Activated CD4-positive, CD25-positive, alpha-beta regulatory T cell (primary cell): ENCODE data around the gene TENT4B.
"Not testable (repeated sequence)": the region's sequence is repeated elsewhere in the genome, so short reads cannot be mapped to it uniquely, and the experiment has no call there.

Experiments used
- DNase-seq, 4 experiments: peaks; one replicate each; lab custom pipeline; 2025; lab: John Stamatoyannopoulos, UW

The TENT4B gene

DNA sequence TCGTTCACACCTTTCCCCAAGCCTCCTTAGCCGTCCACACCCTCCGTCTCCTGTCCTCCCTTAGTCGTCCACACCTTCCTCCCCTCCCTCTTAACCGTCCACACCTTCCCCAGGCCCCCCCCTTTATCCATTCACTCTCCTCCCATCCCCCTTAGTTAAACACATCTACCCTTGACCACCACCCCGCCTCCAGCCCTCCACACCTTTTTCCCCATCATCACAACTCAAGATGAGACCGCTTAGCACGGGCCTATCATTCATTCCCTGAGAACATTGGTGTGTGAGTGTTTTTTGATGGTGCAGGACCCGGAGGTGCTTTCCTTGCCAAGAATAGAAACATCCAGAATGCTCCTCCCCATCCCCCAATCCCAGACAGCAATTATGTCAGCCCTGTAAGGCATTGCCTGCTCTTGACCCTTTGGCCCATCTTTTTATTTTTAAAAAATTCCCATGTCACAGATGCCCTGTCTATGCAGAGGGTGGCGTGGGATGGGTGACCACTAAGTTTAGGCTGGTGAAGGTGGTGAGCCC lies 1.4 kb downstream of the TENT4B start:
- no peak for DNase-seq

DNA sequence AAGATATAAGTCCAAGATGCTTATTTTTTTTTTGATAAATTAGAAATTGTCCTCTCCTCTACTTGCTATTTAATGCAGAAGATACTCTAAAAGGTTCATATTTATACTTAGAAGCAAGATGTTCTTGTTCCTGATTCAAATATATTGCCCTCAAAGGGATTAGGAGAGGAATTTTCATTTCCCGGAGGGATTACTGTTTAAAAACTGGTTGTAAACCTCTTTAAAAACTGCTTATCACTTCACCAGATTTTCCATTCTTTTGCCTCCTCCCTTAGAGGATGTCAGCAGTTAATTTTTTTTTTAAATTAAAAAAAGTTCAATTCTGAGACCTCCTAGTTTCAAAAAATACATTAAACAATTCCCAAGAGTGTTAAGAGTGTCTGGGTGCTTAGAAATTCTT lies 2.8 kb downstream of the TENT4B start:
- no peak for DNase-seq

DNA sequence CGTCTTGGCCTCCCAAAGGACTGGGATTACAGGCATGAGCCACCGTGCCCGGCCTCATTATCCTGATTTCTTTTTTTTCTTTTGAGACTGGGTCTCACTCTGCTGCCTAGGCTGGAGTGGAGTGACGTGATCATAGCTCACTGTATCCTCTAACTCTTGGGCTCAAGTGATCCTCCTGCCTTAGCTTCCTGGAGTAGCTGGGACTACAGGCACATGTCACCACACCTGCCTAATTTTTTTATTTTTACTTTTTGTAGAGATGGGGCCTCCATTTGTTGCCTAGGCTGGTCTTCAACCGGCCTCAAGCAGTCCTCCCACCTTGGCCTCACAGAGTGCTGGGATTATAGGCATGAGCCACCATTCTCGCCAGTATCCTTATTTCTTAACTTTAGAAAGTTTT lies 3.5 kb downstream of the TENT4B start:
- no peak for DNase-seq

DNA sequence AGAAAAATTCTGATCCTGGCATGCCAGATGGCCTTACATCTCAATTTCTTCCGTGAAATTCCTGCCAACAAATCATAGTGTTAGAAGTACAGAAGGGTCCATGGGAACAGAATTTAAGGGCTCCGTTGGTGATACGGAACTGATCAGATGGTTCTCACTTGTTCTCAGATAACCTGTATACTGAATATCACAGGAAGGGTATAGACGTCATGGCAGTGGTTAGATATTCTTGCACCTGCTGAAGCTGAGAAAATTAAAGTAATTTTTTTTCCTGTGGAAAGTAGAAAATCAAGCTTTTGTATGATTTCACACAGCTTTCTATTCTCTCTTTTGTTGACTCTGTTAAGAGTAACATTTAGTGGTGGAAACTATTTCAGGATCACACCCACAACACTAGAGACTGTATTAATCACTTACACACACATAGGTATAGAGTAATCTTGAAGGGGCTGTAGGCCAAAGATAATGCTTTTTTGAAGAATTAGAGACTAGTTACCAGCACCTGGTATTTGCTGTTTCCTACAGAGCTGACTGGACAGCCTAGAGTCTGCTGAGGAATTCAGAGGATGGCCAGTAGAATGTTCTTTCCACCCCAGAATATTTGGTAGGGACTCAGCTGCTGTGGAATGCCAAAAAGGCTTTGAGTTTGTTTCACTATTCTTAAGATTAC lies 7.5 kb downstream of the TENT4B start:
- no peak for DNase-seq

DNA sequence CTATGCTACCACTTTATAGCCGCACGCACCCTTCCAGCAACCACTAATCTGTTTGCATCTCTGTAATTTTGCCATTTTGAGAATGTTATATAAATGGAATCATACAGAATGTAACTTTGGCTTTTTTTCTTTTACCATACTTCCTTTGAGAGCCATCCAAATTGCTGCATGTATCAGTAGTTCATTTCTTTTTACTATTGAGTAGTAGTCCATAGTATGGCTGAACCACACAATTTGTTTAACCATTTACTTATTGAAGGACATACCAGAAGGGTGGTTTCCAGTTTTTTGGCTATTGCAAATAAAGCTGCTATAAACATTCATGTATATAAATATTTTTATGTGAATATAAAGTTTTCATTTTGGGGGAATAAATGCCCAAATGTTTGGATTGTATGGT lies 8.8 kb downstream of the TENT4B start:
- DNase-seq = no peak

DNA sequence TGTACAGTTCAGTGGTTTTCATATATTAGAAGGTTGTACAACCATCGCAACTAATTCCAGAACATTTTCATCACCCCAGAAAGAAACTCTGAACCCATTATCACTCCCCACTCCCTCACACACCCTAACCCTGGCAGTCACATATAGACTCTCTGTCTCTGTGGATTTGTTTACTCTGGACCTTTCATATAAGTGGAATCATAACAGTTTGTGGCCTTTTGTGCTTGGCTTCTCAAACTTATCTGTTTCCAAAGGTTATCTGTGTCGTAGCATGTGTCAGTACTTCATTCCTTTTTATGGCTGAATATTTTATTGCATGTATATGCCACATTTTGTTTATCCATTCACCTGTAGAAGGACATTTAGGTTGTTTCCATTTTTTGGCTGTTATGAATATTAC lies 12.4 kb downstream of the TENT4B start:
- DNase-seq = no peak

DNA sequence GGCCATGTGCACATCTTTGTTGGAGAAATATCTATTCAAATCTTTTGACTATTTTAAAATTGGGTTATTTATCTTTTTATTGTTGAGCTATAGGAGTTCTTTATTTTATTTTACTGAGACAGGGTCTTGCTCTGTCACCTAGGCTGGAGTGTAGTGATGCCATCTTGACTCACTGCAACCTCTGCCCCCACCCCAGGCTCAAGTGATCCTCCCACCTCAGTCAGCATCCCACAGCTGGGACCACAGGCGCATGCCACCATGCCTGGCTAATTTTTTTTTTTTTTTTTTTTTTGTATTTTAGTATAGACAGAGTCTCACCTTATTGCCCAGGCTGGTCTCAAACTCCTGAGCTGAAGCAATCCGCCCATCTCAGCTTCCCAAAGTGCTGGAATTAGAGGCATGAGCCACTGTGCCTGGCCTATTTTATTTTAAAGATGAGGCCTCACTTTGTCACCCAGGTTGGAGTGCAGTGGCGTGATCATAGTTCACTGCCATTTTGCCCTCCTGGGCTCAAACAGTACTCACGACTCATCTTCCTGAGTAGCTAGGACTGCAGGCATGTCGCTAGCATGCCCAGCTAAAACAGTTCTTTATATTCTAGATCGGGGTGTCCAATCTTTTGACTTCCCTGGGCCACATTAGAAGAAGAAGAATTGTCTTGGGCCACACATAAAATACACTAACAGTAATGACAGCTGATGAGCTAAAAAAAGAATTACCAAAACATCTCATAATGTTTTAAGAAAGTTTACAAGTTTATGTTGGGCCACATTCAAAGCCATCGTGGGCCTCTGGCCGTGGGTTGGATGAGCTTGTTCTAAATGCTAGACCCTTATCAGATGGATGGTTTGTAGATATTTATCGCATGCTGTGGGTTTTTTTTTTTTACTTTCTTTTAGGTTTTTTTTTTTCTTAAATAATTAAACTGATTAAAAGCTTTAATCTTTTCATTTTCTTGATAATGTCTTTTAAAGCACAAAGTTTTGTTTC lies 13.7 kb downstream of the TENT4B start:
- no peak for DNase-seq

DNA sequence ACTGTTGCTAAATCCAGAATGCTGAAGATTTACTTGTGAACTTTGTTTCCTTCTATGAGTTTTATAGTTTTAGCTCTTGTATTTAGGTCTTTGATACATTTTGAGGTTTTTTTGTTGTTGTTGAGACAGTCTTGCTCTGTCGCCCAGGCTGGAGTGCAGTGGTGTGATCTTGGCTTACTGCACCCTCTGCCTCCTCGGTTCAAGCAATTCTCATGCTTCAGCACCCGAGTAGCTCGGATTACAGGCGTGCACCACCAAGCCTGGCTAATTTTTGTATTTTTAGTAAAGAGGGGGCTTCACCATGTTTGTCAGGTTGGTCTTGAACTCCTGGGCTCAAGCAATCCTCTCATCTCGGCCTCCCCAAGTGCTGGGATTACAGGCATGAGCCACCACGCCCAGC lies 14.4 kb downstream of the TENT4B start:
- no peak for DNase-seq

DNA sequence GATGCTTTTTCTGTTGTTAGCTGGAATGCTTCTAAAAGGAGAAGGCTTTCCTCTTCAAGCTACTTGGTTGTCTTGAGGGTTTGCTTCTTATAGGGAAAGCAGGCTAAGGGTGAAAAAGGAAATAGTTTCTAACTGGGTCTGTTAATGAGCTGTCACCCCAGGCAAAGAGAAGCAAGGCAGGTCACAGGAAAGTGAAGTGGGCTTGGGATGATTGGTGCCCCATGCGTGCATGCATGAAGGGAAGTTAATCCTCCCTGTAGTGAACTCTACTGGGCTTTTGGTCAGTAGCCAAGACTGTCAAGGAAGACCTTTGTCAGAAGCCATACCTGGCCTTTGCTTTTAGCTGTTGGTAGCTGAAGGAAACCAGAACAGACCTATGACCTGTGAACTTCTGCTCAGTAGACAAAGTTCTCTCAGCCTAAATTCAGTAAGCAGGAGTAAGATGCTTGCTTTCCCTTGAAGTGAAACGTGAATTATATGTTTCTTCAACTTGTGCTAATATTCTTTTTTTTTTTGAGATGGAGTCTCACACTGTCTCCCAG lies 16.5 kb downstream of the TENT4B start:
- DNase-seq = no peak

DNA sequence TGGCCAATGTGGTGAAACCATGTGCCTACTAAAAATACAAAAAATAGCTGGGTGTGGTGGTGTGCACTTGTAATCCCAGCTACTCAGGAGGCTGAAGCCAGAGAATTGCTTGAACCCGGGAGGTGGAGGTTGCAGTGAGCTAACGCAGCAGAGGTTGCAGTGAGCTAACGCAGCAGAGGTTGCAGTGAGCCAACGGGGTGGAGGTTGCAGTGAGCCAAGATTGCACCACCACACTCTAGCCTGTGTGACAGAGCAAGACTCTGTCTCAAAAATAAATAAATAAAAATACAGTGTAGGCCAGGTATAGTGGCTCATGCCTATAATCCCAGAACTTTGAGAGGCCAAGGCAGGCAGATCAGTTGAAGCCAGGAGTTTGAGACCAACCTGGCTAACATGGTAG lies 18.7 kb downstream of the TENT4B start:
- DNase-seq = not testable (repeated sequence)

DNA sequence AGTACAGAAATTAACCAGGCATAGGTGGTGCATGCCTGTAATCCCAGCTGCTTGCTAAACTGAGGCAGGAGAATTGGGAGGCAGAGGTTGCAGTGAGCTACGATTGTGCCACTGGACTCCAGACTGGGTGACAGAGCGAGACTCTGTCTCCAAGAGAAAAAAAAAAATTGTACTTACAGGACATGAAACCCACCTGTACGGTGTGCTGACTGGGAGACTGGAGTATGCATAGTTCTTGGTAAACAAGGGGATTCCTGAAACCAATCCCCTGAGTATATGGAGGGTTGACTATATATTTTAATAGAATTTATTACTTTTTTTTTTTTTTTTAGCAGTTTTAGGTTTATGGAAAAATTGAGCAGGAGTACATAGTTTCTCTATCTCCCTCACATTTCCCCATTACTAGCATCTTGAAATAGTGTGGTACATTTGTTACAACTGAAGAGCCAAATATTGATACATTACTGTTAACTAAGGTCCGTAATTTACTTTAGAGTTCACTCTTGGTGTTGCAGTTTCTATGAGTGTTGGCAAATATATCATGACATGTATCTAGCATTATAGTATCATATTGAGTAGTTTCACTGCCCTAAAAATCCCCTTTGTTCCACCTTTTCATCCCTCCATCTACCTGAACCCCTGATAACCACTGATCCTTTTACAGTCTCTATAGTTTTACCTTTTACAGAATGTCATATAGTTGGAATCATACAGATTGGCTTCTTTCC lies 19.3 kb downstream of the TENT4B start:
- DNase-seq = no peak

DNA sequence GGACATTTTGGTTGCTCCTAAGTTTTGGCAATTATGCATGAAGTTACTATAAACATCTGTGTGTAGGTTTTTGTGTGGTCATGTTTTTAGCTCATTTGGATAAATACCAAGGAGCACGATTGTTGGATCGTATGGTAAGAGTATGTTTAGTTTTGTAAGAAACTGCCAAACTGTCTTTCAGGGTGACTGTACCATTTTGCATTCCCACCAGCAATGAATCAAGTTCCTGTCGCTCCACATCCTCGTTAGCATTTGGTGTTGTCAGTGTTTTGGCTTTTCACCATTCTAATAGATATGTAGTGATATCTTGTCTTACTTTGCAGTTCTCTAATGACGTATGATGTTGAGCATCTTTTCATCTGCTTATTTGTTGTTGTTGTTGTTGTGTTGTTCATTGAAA lies 20.2 kb downstream of the TENT4B start:
- no peak for DNase-seq

DNA sequence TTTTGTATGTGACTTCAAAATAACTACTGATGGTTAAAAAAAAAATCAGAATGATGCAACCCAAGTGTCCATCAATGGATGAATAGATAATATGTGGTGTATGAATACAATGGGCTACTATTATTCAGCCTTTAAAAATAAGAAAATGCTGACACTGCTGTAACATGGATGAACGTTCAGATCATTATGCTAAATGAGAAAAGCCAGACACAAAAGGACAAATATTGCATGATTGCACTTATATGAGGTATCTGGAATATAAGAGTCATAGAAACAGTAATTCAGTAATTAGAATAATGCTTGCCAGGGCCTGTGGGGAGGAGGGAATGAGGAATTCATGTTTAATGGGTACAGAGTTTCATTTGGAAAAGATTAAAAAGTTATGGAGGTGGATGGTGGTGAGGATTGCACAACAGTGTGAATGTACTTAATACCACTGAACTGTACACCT lies 25.4 kb downstream of the TENT4B start:
- no peak for DNase-seq

DNA sequence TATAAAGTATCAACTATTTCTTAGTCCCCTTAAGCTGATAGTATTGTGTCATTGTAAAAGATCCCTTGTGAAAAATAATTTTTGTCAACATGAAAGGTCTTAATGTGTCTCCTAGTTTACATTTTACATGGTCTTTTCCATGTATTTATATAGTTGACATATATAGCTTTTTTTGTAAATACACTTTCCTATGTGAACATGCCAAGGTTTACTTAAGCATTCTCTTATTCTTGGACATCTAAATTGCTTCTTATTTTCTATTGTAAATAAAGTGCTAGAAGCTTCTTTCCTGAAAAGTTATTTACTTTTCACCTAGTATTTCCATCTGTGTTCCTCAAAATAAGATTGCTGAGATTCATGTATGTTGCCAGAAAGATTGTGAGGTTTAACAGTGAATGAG lies 29.3 kb downstream of the TENT4B start:
- no peak for DNase-seq

DNA sequence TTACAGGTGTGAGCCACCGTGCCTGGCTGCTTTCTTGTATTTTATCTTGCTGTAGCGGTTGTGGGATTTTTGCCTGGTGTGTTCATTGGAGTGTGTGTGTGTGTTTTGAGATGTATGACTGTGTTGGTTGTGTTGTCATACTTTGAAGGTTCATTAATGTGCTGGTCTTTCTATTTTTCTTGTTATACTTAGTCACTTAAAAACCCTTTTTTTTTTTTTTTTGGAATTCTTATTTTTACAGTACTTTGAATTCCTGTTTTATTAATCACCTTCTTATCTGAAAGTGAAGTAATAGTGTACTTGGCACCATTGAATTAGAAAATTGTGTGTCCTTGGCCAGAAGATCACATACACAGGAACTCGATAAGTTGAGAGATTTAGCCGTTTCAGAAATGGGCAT lies 30.2 kb downstream of the TENT4B start:
- no peak for DNase-seq

DNA sequence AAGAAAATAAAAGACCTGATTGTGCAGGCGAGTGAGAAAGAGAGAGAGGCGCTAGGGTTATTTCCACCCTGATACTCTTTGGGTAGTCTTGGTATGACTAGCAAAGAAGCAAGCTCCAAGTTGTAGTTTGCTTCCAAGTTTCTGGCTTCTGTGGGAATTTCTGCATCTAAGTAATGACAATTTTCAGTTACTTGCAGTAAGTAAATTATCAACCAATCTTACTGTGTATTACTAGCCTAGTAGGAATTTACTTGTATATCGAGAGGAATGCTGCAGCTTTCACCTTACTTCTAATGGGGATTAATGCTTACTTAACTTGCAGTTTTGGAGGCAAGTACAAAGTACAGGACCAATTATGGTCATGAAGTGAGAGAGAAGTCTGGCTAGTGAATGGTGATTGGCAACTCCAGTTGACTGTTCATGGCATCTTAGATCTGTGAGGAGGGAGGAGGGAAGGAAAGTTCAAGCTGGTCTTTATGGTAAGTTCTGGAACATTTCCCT lies 31.9 kb downstream of the TENT4B start:
- no peak for DNase-seq

DNA sequence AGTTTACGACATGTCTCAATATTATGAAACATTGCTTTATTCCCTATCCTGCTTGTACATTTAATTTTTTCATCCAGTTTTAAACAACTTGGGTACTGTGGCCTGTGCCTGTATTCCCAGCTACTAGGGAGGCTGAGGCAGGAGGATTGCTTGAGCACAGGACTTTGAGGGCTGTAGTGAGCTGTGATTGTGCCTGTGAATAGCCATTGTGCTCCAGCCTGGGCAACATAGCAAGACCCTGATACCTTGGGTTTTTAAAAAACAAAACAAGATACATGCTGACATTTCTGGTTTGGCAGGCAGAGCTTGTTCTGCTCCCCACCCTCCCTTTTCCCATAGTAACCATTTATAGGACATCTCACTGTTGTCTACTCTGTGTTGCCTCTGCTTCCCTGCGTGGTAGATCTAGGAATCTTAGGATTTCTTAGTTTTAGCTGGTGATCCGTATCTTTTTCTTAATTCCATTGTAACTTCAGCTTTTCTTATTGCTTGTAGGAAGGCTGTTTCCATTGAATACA lies 35.6 kb downstream of the TENT4B start:
- DNase-seq = no peak

DNA sequence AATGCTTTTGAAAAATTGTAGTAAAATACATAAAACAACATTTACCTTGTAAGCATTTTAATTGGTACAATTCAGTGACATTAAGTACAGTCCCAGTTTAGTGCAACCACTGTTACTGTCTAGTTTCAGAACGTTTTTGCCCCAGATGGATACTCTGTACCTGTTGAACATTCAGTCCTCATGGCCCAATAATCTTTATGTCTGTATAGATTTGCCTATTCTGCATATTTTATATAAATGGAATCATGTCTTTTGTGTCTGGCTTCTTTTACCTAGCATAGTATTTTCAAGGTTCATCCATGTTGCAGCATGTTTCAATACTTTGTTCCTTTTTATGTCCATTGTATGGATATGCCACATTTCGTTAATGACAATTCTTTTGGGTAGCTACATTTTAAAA lies 37.2 kb downstream of the TENT4B start:
- no peak for DNase-seq

DNA sequence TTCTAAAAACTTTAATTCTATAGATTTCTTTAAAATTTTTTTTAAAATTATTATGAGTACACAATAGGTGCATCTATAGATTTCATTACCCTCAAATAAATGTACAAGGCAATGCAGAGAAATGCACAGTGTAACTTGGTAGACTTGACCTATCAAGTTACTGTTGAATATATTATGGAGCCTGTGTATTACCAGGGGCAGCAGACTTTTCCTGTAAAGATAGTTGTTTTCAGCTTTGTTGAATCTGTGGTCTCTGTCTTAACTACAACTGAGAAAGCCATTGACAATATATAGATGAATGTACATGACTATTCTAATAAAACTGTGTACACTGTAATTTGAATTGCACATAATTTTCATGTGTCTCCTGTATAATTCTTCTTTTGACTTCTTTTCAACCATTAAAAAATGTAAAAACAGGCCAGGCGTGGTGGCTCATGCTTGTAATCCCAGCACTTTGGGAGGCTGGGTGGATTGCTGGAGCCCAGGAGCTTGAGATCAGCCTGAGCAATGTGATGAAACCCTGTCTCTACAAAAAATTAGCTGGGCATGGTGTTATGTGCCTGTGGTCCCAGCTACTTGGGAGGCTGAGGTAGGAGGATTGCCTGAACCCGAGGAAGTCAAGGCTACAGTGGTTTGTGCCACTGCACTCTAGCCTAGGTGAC lies 39.4 kb downstream of the TENT4B start:
- DNase-seq = no peak

DNA sequence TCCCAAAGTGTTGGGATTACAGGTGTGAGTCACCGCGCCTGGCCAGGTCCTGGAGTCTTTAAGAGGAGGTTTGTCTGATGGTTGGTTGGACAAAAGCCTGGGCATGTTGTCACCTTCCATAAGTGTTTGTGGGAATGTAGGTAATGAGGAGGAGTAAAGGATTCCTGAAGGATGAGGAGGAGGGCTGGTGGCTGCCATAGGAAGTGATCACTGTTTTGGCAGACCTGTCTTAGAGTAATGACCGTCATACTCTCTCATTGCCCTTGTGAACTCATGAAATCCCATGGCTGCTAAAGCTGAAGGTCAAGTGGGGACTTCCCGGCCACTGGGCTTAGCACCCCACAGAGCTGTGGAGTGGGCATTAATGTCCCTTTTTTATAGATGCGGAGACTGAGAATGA lies 40.5 kb downstream of the TENT4B start:
- no peak for DNase-seq

DNA sequence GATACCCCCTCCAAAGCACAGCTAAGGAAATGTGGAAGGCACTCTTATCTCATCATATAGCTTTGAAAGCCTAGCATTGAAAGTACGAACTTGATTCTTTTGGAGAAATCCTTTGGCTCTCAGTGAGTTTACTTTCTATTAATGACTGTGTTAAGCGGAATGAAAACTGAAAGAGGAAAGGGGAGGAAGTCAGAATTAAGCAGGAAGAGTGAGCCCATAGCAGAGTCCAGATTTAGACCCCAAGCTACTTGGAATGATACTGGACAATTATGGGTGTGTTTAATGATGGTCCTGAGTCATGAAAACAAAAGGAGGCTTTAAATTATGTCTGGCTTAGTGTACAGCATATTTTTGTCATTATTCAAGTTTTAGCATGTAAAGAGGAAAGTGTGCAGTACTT lies 42.2 kb downstream of the TENT4B start:
- no peak for DNase-seq
